GM18951 (cell line): ENCODE results near the gene CABLES1.
"Not testable (repeated sequence)": the region's sequence is repeated elsewhere in the genome, so short reads cannot be mapped to it uniquely, and the experiment has no call there.

ENCODE experiments used
- POLR2A ChIP-seq: IDR thresholded peaks from 4 replicates; pipeline ENCODE4 v1.6.1; 2011; ENCODE audit warnings: mild to moderate bottlenecking; ENCODE audit not compliant: insufficient read length, insufficient read depth; ENCODE audit errors: extremely low read depth
- in situ Hi-C: fragments of 300-500 bp; cut with MboI; formaldehyde crosslinking; loops from one replicate; pipeline ENCODE4 v1.12.0; 2022; ENCODE audit warnings: low sequenced_read_pairs, mixed read lengths, inconsistent platforms; ENCODE audit not compliant: unreplicated experiment

CABLES1 gene

GRCh38 chr18:23238152-23238531 is 102.9 kb downstream of the CABLES1 start:
- TF ChIP-seq POLR2A, result no peak
- in situ Hi-C loops, result no loop called here

- in situ Hi-C loops, result no loop called here
- no peak for TF ChIP-seq POLR2A
These were observed 103.5 kb downstream of the CABLES1 start for GRCh38 chr18:23238651-23239349.

- in situ Hi-C loops, result no loop called here
- no peak for TF ChIP-seq POLR2A
These were observed 104.0 kb downstream of the CABLES1 start for GRCh38 chr18:23239350-23239692.

- TF ChIP-seq POLR2A, result no peak
- in situ Hi-C loops, result no loop called here
These were observed 104.8 kb downstream of the CABLES1 start for GRCh38 chr18:23239885-23240608.

- no peak for TF ChIP-seq POLR2A
- in situ Hi-C loops, result no loop called here
These were observed 105.3 kb downstream of the CABLES1 start for GRCh38 chr18:23240609-23240930.

- TF ChIP-seq POLR2A, result peak; percentile 16
- in situ Hi-C loops, result not testable (repeated sequence)
These were observed 106.7 kb downstream of the CABLES1 start for GRCh38 chr18:23241833-23242496.

- in situ Hi-C loops, result no loop called here
- no peak for TF ChIP-seq POLR2A
These were observed 107.9 kb downstream of the CABLES1 start for GRCh38 chr18:23243178-23243577.

- in situ Hi-C loops, result no loop called here
- TF ChIP-seq POLR2A, result no peak
These were observed 108.5 kb downstream of the CABLES1 start for GRCh38 chr18:23243816-23244215.

GRCh38 chr18:23244401-23244800 is 109.1 kb downstream of the CABLES1 start:
- in situ Hi-C loops, result no loop called here
- no peak for TF ChIP-seq POLR2A

GRCh38 chr18:23245461-23245860 is 110.2 kb downstream of the CABLES1 start:
- in situ Hi-C loops, result no loop called here
- no peak for TF ChIP-seq POLR2A

- no peak for TF ChIP-seq POLR2A
- in situ Hi-C loops, result no loop called here
These were observed 112.0 kb downstream of the CABLES1 start for GRCh38 chr18:23247331-23247730.

GRCh38 chr18:23247896-23248295 is 112.6 kb downstream of the CABLES1 start:
- no peak for TF ChIP-seq POLR2A
- in situ Hi-C loops, result no loop called here

- in situ Hi-C loops, result no loop called here
- no peak for TF ChIP-seq POLR2A
These were observed 113.5 kb downstream of the CABLES1 start for GRCh38 chr18:23248826-23249225.

- no peak for TF ChIP-seq POLR2A
- in situ Hi-C loops, result no loop called here
These were observed 114.1 kb downstream of the CABLES1 start for GRCh38 chr18:23249348-23249747.
